NCI-H187 (cell line): ENCODE data around the gene EFHD1.
"Not testable (repeated sequence)": the region's sequence is repeated elsewhere in the genome, so short reads cannot be mapped to it uniquely, and the experiment has no call there.

Experiments used
- DNase-seq, 2 experiments: peaks; one replicate each; lab custom pipeline; 2025; lab: John Stamatoyannopoulos, UW

Gene EFHD1

GRCh38 chr2:232652505-232652851, 19.1 kb downstream of the EFHD1 start:
- DNase-seq = no peak

DNA sequence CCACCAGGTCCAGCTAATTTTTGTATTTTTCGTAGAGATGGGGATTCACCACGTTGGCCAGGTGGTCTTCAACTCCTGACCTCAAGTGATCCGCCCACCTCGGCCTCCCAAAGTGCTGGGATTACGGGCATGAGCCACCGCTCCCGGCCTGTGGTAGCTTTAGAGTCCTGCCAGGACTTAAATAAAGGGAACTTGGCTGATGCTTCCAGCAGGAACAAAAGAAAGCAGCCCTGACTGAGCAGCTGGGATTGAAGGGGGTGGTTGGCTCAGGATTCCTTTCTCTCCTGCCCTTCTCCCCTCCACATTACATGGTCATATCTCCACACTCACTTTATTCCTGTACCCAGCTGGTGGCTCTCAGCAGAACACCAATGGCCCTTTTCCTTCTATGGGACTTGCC, 20.0 kb downstream of the EFHD1 start:
- DNase-seq = no peak

GRCh38 chr2:232655392-232655791, 22.0 kb downstream of the EFHD1 start:
- no peak for DNase-seq

GRCh38 chr2:232658217-232658785, 24.9 kb downstream of the EFHD1 start:
- no peak for DNase-seq

DNA sequence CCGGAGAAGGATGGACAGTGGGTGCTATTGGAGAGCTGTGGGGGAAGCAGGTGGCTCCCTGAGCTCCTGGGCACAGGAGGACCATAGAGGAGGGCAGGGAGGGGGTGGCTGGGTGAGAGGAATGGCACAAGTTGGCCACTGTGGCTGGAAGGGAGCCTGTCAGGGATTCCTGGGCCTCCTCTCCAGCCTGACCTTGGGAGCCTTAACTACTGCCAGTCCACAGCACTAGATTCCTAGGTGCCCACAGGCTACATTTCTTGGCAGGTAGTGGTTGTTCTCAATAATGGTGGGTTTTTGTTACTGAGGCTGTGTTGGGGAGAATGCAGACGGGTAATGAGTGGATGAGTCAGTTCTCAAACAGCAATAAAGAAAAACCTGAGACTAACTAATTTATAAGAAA, 26.0 kb downstream of the EFHD1 start:
- no peak for DNase-seq

DNA sequence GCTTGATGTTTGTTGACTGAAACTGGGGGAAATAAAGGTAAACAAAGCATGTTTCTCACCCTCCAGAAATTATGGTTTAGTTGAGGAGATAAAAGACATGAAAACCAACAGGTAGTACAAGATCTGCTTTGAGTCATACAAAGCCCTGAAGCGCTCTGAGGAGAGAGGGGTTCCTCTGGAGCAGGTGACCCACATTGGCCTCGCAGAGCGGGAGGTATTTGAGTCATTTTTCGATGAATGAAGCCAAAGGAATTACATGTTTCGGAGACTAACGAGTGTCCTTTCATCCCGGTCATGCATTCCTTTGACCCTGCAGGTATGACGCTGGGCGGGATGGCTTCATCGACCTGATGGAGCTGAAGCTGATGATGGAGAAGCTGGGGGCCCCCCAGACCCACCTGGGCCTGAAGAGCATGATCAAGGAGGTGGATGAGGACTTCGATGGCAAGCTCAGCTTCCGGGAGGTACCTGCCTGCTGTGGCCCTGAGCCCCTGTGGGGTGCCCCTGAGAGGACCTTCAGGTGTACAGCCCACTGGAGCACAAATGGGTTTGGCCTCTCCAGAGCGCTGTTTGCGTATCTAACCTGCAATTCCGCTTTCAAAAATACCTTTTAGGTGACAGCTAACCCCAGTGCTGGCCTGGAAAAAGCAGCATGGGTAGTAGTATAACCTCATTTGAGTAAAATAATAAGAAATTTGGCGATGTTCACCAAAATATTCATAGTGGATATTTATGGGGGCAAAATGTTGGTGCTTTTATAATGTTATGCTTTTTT, 29.3 kb downstream of the EFHD1 start:
- no peak for DNase-seq

DNA sequence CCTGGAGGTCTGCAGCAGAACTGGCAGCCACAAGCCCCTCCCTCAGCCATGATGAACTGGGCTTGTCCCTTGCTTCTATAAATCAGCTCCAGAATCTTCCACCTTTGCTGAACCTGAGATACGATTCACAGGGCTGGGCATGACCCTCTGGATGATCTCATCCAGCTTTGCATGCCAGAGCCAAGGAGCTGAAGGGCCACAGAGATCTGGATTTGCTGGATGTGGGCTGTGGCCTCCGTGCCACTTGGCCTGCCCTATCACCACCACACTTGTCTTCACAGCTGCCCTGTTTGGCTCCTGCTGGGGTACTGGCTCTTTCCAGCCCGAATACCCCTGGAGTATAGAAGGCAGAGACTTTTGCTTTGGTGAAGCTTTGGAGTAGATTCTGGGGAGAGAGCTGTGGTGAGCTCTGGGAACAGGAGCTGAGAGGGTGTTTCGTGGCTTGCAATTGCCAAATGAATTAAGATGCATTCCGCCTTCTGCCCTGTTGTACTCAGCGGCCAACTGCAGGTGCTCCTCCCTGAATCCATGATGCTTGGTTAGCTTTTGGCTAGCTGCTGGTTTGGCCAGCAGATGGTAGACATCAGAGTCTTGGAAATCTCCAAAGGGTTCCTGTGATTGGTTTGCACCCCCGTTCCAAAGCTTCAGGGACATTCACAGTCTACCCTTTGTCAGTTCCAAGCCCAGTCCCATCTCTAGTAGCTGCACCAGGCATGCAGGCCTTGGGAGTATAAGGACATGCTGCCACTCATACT, 32.8 kb downstream of the EFHD1 start:
- DNase-seq = no peak

GRCh38 chr2:232667989-232668583, 34.7 kb downstream of the EFHD1 start:
- DNase-seq = no peak

- DNase-seq = no peak
Measured at GRCh38 chr2:232668805-232669444, 35.5 kb downstream of the EFHD1 start.

DNA sequence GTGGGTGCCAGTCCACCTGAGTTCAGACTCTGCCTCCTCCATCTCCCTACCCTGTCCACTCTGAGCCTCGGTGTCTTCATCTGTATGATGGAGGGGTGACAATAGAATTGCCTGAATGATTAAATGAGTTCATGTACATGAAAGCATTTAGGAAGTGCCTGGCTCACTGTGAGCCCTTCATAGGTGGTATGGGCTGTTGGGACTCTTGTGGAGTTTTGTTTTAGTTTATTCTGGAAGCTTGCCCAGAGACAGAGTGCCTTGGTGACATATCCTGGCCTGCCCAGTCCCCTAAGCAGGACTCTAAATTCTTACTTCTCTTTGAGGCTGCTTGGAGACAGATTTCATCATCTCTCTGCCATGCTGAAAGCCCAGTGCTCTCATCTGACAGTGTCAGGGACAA, 39.2 kb downstream of the EFHD1 start:
- no peak for DNase-seq

GRCh38 chr2:232674491-232674890, 41.1 kb downstream of the EFHD1 start:
- DNase-seq = no peak

GRCh38 chr2:232675381-232675780, 42.0 kb downstream of the EFHD1 start:
- no peak for DNase-seq

DNA sequence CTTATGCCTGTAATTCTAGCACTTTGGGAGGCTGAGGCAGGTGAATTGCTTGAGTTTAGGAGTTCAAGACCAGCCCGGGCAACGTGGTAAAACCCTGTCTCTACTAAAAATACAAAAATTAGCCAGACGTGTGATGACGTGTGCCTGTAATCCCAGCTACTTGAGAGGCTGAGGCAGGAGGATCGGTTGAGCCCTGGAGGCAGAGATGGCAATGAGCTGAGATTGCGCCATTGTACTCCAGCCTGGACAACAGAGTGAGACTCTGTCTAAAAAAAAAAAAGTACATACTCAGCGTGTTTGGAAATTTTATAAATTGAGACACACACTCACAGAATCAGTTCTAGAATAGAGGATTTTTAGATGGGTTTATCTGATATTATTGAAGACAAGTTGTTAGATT, 46.6 kb downstream of the EFHD1 start:
- no peak for DNase-seq

DNA sequence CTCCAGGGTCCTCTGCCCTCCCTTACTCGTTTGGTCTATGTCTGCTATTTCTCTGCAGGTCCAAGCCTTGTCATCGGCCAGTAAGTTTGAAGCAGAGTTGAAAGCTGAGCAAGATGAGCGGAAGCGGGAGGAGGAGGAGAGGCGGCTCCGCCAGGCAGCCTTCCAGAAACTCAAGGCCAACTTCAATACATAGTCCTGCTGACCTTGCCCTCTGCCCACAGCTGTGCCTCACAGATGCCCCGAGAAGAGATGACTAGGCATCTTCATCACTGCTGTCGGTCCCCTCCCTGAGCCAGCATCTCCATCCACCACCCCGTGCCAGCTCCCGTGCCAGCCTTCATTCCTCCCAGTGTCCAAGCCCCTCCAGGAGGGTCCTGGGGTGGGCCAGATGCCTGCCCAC, 48.1 kb downstream of the EFHD1 start:
- no peak for DNase-seq

GRCh38 chr2:232683368-232683767, 50.0 kb downstream of the EFHD1 start:
- no peak for DNase-seq

DNA sequence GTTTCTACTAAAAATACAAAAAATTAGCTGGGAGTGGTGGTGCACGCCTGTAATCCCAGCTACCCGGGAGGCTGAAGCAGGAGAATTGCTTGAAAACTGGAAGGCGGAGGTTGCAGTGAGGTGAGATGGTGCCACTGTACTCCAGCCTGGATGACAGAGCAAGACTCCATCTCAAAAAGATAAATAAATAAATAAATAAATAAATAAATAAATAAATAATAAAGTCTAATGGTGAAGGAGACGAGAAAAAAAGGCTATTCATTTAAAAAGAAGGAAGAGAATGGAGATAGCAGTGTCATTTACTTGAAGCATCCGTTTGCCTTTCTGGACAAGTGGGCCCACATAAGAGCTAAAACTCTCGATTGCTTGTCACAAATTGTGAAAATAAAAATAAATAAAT, 52.0 kb downstream of the EFHD1 start:
- DNase-seq = not testable (repeated sequence)

DNA sequence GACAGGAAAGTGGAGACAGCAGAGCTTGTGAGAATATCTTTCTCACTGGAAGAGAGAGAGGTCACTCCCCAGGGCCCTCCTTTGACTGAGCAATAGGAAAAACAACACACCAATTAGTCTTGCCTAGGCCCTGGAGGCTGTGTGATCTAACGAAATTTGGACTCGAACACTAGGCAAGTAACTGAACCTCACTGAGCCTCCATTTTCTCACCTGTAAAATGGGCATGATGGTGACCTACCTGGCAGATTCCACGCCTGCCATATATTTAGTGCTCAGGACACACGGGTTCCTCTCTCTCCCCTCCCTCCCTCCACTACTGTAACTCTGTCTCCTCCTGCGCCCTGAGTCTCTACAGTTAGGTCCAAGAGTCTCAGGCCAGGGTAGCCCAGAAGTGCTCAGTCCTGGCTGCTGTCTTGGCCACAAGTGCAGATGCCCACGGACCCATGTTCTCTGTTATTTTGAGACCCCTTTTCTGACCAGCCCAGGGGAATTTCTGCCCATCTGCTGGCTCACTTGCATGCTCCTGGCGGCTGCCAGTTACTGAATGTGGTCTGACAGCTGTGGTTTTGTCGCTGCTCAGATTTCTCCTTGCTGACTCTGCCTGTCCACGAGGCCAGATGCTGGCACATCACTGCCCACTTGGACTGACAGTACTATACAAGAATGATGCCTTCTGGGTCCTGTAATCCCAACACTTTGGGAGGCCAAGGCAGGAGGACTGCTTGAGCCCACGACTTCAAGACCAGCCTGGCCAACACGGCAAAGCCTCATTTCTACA, 54.2 kb downstream of the EFHD1 start:
- no peak for DNase-seq

DNA sequence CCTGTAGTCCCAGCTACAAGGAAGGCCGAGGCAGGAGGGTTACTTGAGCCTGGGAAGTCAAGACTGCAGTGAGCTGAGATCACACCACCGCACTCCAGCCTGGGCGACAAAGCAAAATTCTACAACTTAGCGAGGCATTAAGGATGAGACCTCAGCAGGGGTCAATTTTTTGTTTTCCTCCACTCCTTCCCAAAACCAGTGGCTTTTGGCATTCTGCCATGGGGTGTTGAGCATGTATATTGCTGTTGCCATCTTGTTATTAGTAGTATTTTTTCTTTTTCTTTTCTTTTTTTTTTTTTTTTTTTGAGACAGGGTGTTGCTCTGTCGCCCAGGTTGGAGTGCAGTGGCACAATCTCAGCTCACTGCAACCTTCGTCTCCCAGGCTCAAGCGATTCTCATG, 54.8 kb downstream of the EFHD1 start:
- no peak for DNase-seq

DNA sequence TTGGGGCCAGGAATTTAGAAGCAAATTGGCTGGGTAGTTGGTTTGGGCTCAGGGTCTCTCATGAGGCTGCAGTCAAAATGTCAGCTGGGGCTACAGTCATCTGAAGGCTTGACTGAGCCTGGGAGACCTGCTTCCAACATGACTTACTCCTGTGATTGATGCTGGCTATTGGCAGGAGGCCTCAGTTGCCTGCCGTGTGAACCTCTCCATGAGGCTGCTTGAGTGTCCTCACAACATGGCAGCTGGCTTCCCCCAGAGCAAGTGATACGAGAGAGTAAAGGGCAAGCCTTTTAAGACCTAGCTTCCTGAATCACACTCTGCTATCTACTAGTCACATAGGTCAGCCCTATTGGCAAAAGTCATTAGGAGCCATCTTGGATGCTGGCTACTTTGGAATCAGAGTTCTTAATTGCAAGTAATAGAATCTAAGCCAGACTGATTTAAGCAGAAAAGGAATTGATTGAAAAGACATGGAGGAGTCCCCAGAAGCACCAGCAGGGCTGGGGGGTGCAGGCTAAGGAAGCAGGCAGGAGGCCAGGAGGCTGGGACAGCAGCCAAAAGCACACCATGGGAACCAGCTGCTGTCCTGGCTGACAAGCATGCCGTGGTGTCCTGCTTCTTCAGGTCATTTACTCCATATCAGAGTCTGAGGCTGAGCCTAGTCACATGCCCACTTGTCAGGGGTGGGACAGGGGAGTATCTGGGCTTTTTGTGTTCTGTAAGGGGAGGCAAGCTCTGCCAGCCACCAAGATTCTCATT, 55.9 kb downstream of the EFHD1 start:
- no peak for DNase-seq

DNA sequence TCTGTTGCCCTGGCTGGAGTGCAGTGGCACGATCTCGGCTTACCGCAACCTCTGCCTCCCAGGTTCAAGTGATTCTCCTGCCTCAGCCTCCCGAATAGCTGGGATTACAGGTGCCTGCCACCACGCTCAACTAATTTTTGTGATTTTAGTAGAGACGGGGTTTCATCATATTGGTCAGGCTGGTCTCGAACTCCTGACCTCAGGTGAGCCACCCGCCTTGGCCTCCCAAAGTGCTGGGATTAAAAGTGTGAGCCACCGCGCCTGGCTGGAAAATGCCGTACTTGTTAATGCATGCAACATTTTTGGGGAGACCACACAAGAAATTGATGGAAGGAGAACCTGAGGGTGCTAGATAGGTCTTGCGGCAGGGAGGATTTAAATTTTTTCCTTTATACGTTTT, 57.7 kb downstream of the EFHD1 start:
- DNase-seq = not testable (repeated sequence)

DNA sequence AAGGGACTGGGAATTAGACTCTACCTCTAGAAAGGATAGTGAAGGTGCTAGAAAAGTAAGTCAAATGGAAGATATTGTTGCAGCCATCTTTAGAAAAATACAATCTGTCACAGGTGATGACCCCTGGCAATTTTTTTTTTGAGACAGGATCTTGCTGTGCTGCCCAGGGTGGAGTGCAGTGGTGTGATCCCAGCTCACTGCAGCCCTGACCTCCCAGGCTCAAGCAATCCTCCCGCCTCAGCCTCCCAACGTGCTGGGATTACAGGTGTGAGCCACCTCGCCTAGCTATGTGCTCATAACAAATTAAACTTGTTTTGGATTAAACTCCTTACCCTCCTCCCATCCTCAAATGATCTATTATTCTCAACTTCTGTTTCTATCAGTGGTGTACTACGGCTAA, 59.9 kb downstream of the EFHD1 start:
- no peak for DNase-seq
